SK-N-SH (cell line): ENCODE measurements around the gene RAB3B. TPM values are rescaled to one million over a fixed set of nuclear protein-coding genes. Genes with fewer than 3 reads are reported as not detected.

Source experiments
- CTCF ChIA-PET: fragments of 300-600, 350-600 bp; formaldehyde crosslinking; extraction: SDS; loops from one replicate; lab custom pipeline; 2021; lab: Yijun Ruan, JAX
- POLR2A ChIA-PET: fragments of 350-600 bp; sonication (Branson Sonifier 250); formaldehyde crosslinking; extraction: SDS; loops from one replicate; lab custom pipeline; 2020; ENCODE audit warnings: antibody characterized with exemption, inconsistent platforms; lab: Yijun Ruan, JAX
- DNase-seq: peaks from one replicate; pipeline ENCODE4 v3.0.0; 2012
- H2AFZ ChIP-seq: fragments of 200-600 bp; sonication (generic); 2 replicates; pipeline ENCODE4 v1.8.1; 2016; ENCODE audit warnings: antibody characterized with exemption, mild to moderate bottlenecking, low read depth
- H3F3A ChIP-seq: fragments of 200-600 bp; sonication (generic); replicated peaks from 2 replicates; pipeline ENCODE3; 2016; ENCODE audit warnings: antibody characterized with exemption, mild to moderate bottlenecking; ENCODE audit not compliant: insufficient read depth
- H3K27ac ChIP-seq, 2 experiments: fragments of 200-500 bp in 1 of 2; fragments of 200-600 bp in 1 of 2; sonication (Bioruptor generic) in 1 of 2; sonication (generic), shearing (Covaris generic) in 1 of 2; 2 replicates each; pipeline versions ENCODE4 v1.5.1 to v1.6.1; 2014 to 2016; ENCODE audit warnings: low read depth in 2 of 2, inconsistent platforms in 1 of 2, low read length in 1 of 2, mild to moderate bottlenecking in 1 of 2, mixed read lengths in 1 of 2
- H3K27me3 ChIP-seq: fragments of 200-600 bp; sonication (generic), shearing (Covaris generic); 2 replicates; pipeline ENCODE4 v1.6.1; 2016; ENCODE audit warnings: mixed run types; ENCODE audit not compliant: insufficient read depth
- H3K36me3 ChIP-seq, 2 experiments: fragments of 200-500 bp in 1 of 2; fragments of 200-600 bp in 1 of 2; sonication (Bioruptor generic) in 1 of 2; sonication (generic) in 1 of 2; replicated peaks in 1 of 2; 2 replicates each; pipeline versions ENCODE3 to v1.5.1; 2014 to 2016; ENCODE audit warnings: low read length in 1 of 2, mild to moderate bottlenecking in 1 of 2; ENCODE audit not compliant: insufficient read depth in 2 of 2, control insufficient read depth in 1 of 2
- H3K4me1 ChIP-seq, 2 experiments: fragments of 200-500 bp in 1 of 2; fragments of 200-600 bp in 1 of 2; sonication (Bioruptor generic) in 1 of 2; sonication (generic), shearing (Covaris generic) in 1 of 2; 2 replicates each; pipeline versions ENCODE4 v1.5.1 to v1.6.1; 2014 to 2016; ENCODE audit warnings: low read depth in 1 of 2, low read length in 1 of 2, mixed run types in 1 of 2; ENCODE audit not compliant: insufficient read depth in 2 of 2, control insufficient read depth in 1 of 2
- H3K4me2 ChIP-seq: fragments of 200-600 bp; sonication (generic), shearing (Covaris generic); 2 replicates; pipeline ENCODE4 v1.6.1; 2017; ENCODE audit warnings: mixed run types
- H3K4me3 ChIP-seq, 2 experiments: fragments of 200-500 bp in 1 of 2; fragments of 200-600 bp in 1 of 2; sonication (Bioruptor generic) in 1 of 2; sonication (generic), shearing (Covaris generic) in 1 of 2; 2 replicates each; pipeline versions ENCODE4 v1.5.1 to v1.8.1; 2014 to 2016; ENCODE audit warnings: low read depth in 2 of 2, inconsistent platforms in 1 of 2, low read length in 1 of 2, mild to moderate bottlenecking in 1 of 2, mixed read lengths in 1 of 2, moderate library complexity in 1 of 2
- H3K79me2 ChIP-seq: fragments of 200-600 bp; sonication (generic); 2 replicates; pipeline ENCODE4 v1.8.1; 2017; ENCODE audit warnings: mild to moderate bottlenecking; ENCODE audit not compliant: insufficient read depth
- H3K9ac ChIP-seq: fragments of 200-600 bp; sonication (generic); 2 replicates; pipeline ENCODE4 v1.6.1; 2017; ENCODE audit warnings: mixed run types
- H3K9me2 ChIP-seq: fragments of 200-600 bp; sonication (generic); 2 replicates; pipeline ENCODE4 v1.6.1; 2017; ENCODE audit warnings: mixed run types
- H3K9me3 ChIP-seq: fragments of 200-600 bp; sonication (generic); 2 replicates; pipeline ENCODE4 v1.6.1; 2017; ENCODE audit warnings: mixed run types, mild to moderate bottlenecking, moderate library complexity
- H4K20me1 ChIP-seq: fragments of 200-600 bp; sonication (generic); 2 replicates; pipeline ENCODE4 v1.6.1; 2017; ENCODE audit warnings: mild to moderate bottlenecking, mixed run types; ENCODE audit not compliant: insufficient read depth
- CHD2 ChIP-seq: fragments of 150-350 bp; IDR thresholded peaks from 2 replicates; pipeline ENCODE4 v1.6.1; 2018; ENCODE audit warnings: low read length; ENCODE audit not compliant: partially characterized antibody
- EP300 ChIP-seq, 2 experiments: IDR thresholded peaks; 2 replicates each; pipeline versions ENCODE4 v1.4.0 to v1.6.1; 2012; ENCODE audit warnings: borderline replicate concordance in 1 of 2, low read depth in 1 of 2, low read length in 1 of 2
- FOSL2 ChIP-seq: IDR thresholded peaks from 2 replicates; pipeline ENCODE4 v1.4.0; 2012; ENCODE audit warnings: low read depth, mild to moderate bottlenecking, moderate library complexity, borderline replicate concordance
- FOXJ3 ChIP-seq: sonication (generic); formaldehyde crosslinking; IDR thresholded peaks from 2 replicates; pipeline ENCODE4 v1.5.1; 2020; ENCODE audit warnings: mild to moderate bottlenecking, missing genetic modification reagents
- FOXM1 ChIP-seq: IDR thresholded peaks from 2 replicates; pipeline ENCODE4 v1.4.0; 2012; ENCODE audit warnings: low read depth, mild to moderate bottlenecking
- GATA2 ChIP-seq: sonication (generic); formaldehyde crosslinking; IDR thresholded peaks from 2 replicates; pipeline ENCODE4 v1.5.0; 2020; ENCODE audit warnings: mild to moderate bottlenecking, missing genetic modification reagents
- JUND ChIP-seq: IDR thresholded peaks from 2 replicates; pipeline ENCODE4 v1.4.0; 2012
- MEF2A ChIP-seq: IDR thresholded peaks from 2 replicates; pipeline ENCODE4 v1.4.0; 2012; ENCODE audit warnings: low read depth, borderline replicate concordance
- NFIC ChIP-seq: IDR thresholded peaks from 2 replicates; pipeline ENCODE4 v1.4.0; 2012; ENCODE audit warnings: borderline replicate concordance
- NRF1 ChIP-seq: IDR thresholded peaks from 2 replicates; pipeline ENCODE4 v1.6.1; 2012; ENCODE audit warnings: low read depth, mild to moderate bottlenecking, low read length
- POLR2AphosphoS5 ChIP-seq: IDR thresholded peaks from 2 replicates; pipeline ENCODE4 v1.6.1; 2012; ENCODE audit warnings: low read depth, low read length
- RCOR1 ChIP-seq: fragments of 150-350 bp; IDR thresholded peaks from 2 replicates; pipeline ENCODE4 v1.6.1; 2017; ENCODE audit warnings: antibody characterized with exemption, low read length
- SIN3A ChIP-seq: IDR thresholded peaks from 2 replicates; pipeline ENCODE4 v1.6.1; 2012; ENCODE audit warnings: low read depth, mild to moderate bottlenecking, low read length, moderate library complexity, borderline replicate concordance
- TAF1 ChIP-seq: IDR thresholded peaks from 2 replicates; pipeline ENCODE4 v1.6.1; 2012; ENCODE audit warnings: low read depth, mild to moderate bottlenecking, low read length, moderate library complexity, borderline replicate concordance
- TEAD4 ChIP-seq: IDR thresholded peaks from 2 replicates; pipeline ENCODE4 v1.4.0; 2012; ENCODE audit warnings: mild to moderate bottlenecking, borderline replicate concordance; ENCODE audit not compliant: insufficient read depth
- YY1 ChIP-seq: IDR thresholded peaks from 2 replicates; pipeline ENCODE4 v1.4.0; 2012; ENCODE audit warnings: low read depth, mild to moderate bottlenecking
- WGBS: methylation state at CpG from one replicate; pipeline ENCODE4 v1.1.6; 2017; ENCODE audit warnings: low lambda C conversion rate; 5-methylcytosine and 5-hydroxymethylcytosine counted together
- polyA plus RNA-seq, 3 experiments: library from polyadenylated mRNA; depleted of rRNA; stranded (reverse); fragments of >200 nt; gene quantifications; 2 replicates each; pipeline ENCODE4 v1.2.3, GENCODE V29; 2012
- TF ChIP-seq, protein P1 (sequence below): IDR thresholded peaks from 2 replicates; pipeline ENCODE4 v1.4.0; 2012; ENCODE audit warnings: low read depth
- TF ChIP-seq, protein P2 (sequence below): IDR thresholded peaks from 2 replicates; pipeline ENCODE4 v1.4.0; 2012; ENCODE audit warnings: low read depth, borderline replicate concordance
- TF ChIP-seq, protein P3 (sequence below): IDR thresholded peaks from 2 replicates; pipeline ENCODE4 v1.6.1; 2012; ENCODE audit warnings: mild to moderate bottlenecking, low read depth, low read length, moderate library complexity
- TF ChIP-seq, protein P4 (sequence below): fragments of 200-600 bp; sonication (generic); IDR thresholded peaks from 2 replicates; pipeline ENCODE4 v1.6.1; 2017; ENCODE audit warnings: antibody characterized with exemption, mild to moderate bottlenecking, moderate library complexity

The RAB3B gene
- polyA plus RNA-seq, 1 of the 3 experiments (the other 2 are of a cell fraction), result 10.2 TPM

DNA sequence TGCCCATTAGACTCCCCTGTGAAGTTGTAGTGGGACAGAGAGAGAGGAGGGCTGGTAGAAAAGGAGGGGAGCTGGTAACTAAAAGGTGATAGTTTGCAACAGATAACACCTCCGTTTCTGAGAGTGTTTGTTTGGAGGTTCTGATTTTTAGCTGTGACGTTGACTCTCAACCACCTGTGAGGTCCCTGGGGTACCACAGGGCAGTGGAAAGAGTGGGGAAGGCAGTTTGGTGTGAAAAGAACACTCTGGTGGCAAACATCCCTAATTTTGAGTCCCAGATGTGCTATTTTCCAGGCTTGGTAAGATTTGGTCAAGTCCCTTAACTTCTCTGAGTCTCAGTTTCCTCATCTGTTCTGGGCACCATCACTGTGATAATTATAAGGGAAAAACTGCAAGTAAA lies 29.3 kb downstream of the RAB3B start:
- ChIA-PET POLR2A (no interaction called here), CTCF (interaction anchor here (1.2 to 2.2 kb wide), 2 partner anchors 27 to 65 kb away, joined by 4 to 9 read pairs; no protein-coding TSS in a partner anchor)
- H3K79me2 ChIP-seq, result peaks cover 74% of the 10 kb centered on the region; the same call in 1 of the 2 replicates

More for the DNA sequence above, 29.3 kb downstream of the RAB3B start:
- H3K36me3 ChIP-seq, result peaks cover 0 to 9% of the 10 kb centered on the region in 2 experiments
- H2AFZ ChIP-seq, result no peak overlapping the region
- peaks cover 9% of the 10 kb centered on the region for H3F3A ChIP-seq
- H3K4me1 ChIP-seq, result peaks cover 4 to 37% of the 10 kb centered on the region in 2 experiments; a peak in 2 of 4 replicates
- H4K20me1 ChIP-seq, result no peaks in the 10 kb centered on the region
- no peak for DNase-seq
- H3K27me3 ChIP-seq, result no peaks in the 10 kb centered on the region
- no peak overlapping the region for H3K27ac ChIP-seq
- H3K9me2 ChIP-seq, result no peaks in the 10 kb centered on the region
- no peak overlapping the region for H3K9ac ChIP-seq
- H3K4me2 ChIP-seq, result no peak overlapping the region
- no peaks in the 10 kb centered on the region for H3K9me3 ChIP-seq
- TF ChIP-seq, protein P1, sequence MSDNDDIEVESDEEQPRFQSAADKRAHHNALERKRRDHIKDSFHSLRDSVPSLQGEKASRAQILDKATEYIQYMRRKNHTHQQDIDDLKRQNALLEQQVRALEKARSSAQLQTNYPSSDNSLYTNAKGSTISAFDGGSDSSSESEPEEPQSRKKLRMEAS, result no peak
- TF ChIP-seq NFIC (no peak), NRF1 (no peak), FOSL2 (no peak), EP300 (IDR thresholded peaks at IDR 0.05; ENCODE audit: borderline replicate concordance in 1 of 2, low read depth in 1 of 2, low read length in 1 of 2) (no peak), SIN3A (no peak), GATA2 (CRISPR knock-in tag) (no peak), YY1 (no peak), TAF1 (no peak), MEF2A (no peak), POLR2AphosphoS5 (no peak), TEAD4 (no peak), FOXM1 (no peak), RCOR1 (no peak), FOXJ3 (CRISPR knock-in tag) (no peak), JUND (no peak), CHD2 (no peak)
- TF ChIP-seq, protein P2, sequence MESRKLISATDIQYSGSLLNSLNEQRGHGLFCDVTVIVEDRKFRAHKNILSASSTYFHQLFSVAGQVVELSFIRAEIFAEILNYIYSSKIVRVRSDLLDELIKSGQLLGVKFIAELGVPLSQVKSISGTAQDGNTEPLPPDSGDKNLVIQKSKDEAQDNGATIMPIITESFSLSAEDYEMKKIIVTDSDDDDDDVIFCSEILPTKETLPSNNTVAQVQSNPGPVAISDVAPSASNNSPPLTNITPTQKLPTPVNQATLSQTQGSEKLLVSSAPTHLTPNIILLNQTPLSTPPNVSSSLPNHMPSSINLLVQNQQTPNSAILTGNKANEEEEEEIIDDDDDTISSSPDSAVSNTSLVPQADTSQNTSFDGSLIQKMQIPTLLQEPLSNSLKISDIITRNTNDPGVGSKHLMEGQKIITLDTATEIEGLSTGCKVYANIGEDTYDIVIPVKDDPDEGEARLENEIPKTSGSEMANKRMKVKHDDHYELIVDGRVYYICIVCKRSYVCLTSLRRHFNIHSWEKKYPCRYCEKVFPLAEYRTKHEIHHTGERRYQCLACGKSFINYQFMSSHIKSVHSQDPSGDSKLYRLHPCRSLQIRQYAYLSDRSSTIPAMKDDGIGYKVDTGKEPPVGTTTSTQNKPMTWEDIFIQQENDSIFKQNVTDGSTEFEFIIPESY, result no peak
- TF ChIP-seq, protein P3, sequence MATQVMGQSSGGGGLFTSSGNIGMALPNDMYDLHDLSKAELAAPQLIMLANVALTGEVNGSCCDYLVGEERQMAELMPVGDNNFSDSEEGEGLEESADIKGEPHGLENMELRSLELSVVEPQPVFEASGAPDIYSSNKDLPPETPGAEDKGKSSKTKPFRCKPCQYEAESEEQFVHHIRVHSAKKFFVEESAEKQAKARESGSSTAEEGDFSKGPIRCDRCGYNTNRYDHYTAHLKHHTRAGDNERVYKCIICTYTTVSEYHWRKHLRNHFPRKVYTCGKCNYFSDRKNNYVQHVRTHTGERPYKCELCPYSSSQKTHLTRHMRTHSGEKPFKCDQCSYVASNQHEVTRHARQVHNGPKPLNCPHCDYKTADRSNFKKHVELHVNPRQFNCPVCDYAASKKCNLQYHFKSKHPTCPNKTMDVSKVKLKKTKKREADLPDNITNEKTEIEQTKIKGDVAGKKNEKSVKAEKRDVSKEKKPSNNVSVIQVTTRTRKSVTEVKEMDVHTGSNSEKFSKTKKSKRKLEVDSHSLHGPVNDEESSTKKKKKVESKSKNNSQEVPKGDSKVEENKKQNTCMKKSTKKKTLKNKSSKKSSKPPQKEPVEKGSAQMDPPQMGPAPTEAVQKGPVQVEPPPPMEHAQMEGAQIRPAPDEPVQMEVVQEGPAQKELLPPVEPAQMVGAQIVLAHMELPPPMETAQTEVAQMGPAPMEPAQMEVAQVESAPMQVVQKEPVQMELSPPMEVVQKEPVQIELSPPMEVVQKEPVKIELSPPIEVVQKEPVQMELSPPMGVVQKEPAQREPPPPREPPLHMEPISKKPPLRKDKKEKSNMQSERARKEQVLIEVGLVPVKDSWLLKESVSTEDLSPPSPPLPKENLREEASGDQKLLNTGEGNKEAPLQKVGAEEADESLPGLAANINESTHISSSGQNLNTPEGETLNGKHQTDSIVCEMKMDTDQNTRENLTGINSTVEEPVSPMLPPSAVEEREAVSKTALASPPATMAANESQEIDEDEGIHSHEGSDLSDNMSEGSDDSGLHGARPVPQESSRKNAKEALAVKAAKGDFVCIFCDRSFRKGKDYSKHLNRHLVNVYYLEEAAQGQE, result no peak
- TF ChIP-seq, protein P4, sequence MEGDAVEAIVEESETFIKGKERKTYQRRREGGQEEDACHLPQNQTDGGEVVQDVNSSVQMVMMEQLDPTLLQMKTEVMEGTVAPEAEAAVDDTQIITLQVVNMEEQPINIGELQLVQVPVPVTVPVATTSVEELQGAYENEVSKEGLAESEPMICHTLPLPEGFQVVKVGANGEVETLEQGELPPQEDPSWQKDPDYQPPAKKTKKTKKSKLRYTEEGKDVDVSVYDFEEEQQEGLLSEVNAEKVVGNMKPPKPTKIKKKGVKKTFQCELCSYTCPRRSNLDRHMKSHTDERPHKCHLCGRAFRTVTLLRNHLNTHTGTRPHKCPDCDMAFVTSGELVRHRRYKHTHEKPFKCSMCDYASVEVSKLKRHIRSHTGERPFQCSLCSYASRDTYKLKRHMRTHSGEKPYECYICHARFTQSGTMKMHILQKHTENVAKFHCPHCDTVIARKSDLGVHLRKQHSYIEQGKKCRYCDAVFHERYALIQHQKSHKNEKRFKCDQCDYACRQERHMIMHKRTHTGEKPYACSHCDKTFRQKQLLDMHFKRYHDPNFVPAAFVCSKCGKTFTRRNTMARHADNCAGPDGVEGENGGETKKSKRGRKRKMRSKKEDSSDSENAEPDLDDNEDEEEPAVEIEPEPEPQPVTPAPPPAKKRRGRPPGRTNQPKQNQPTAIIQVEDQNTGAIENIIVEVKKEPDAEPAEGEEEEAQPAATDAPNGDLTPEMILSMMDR, result no peak
- 92% methylated on average over 2 of the region's 2 CpGs for WGBS
- no peak overlapping the region for H3K4me3 ChIP-seq
